Caco-2 (cell line): ENCODE data around the gene RAE1. TPM values are rescaled to one million over a fixed set of nuclear protein-coding genes. Genes with fewer than 3 reads are reported as not detected.

Experiments
- BruUV-seq: library from RNA; stranded (reverse); fragments of 400-500 nt; replicated peaks from 2 replicates; lab custom pipeline; 2021; lab: Mats Ljungman, UMichigan
- CTCF ChIA-PET: fragments of 300-600 bp; sonication (Branson Sonifier 250); formaldehyde crosslinking; loops from one replicate; lab custom pipeline; 2022; ENCODE audit warnings: antibody characterized with exemption; lab: Charles Lee
- POLR2A ChIA-PET: fragments of 300-600 bp; sonication (Branson Sonifier 250); formaldehyde crosslinking; loops from one replicate; lab custom pipeline; 2022; ENCODE audit warnings: antibody characterized with exemption; lab: Charles Lee
- DNase-seq, 2 experiments: peaks; one replicate each; pipeline versions ENCODE4 v3.0.0 to v3.0.0-alpha.2; 2020 to 2022
- H3K27me3 ChIP-seq: replicated peaks from 2 replicates; pipeline ENCODE4 v1.6.0; 2011; ENCODE audit warnings: low read length; ENCODE audit not compliant: control insufficient read depth, insufficient read depth
- H3K36me3 ChIP-seq: 2 replicates; pipeline ENCODE4 v1.5.1; 2011; ENCODE audit warnings: low read length; ENCODE audit not compliant: control insufficient read depth, insufficient read depth
- H3K4me1 ChIP-seq: fragments of 250-450 bp; sonication (Bioruptor Pico); 2 replicates; pipeline ENCODE4 v1.5.1; 2020; ENCODE audit warnings: mild to moderate bottlenecking
- H3K4me3 ChIP-seq: 2 replicates; pipeline ENCODE4 v1.5.1; 2011; ENCODE audit warnings: low read depth, mild to moderate bottlenecking, control low read depth, low read length
- H3K9me3 ChIP-seq: fragments of 250-450 bp; sonication (Bioruptor Pico); 2 replicates; pipeline ENCODE4 v1.5.1; 2020; ENCODE audit warnings: mild to moderate bottlenecking, moderate library complexity
- H3K27ac Mint-ChIP-seq: one replicate; pipeline ENCODE4 v1.8.0; 2022; ENCODE audit warnings: mixed read lengths; ENCODE audit not compliant: unreplicated experiment
- H3K27me3 Mint-ChIP-seq: one replicate; pipeline ENCODE4 v1.8.0; 2022; ENCODE audit warnings: mixed read lengths; ENCODE audit not compliant: insufficient read depth, unreplicated experiment
- H3K36me3 Mint-ChIP-seq: one replicate; pipeline ENCODE4 v1.8.0; 2022; ENCODE audit warnings: mild to moderate bottlenecking, mixed read lengths; ENCODE audit not compliant: insufficient read depth, unreplicated experiment
- H3K4me1 Mint-ChIP-seq: one replicate; pipeline ENCODE4 v1.8.0; 2022; ENCODE audit warnings: low read depth, mixed read lengths; ENCODE audit not compliant: unreplicated experiment
- H3K4me3 Mint-ChIP-seq: one replicate; pipeline ENCODE4 v1.8.0; 2022; ENCODE audit warnings: mild to moderate bottlenecking, moderate library complexity, mixed read lengths; ENCODE audit not compliant: unreplicated experiment
- H3K9me3 Mint-ChIP-seq: one replicate; pipeline ENCODE4 v1.8.0; 2022; ENCODE audit warnings: mixed read lengths; ENCODE audit not compliant: unreplicated experiment
- CTCF ChIP-seq, 2 experiments: fragments of 200-600 bp in 1 of 2; IDR thresholded peaks; 1 replicate in 1 of 2; 2 replicates in 1 of 2; pipeline versions ENCODE4 v1.5.1 to v1.8.0; 2011 to 2022; ENCODE audit warnings: antibody characterized with exemption in 1 of 2, control low read depth in 1 of 2, inconsistent platforms in 1 of 2, low read depth in 1 of 2, low read length in 1 of 2, mild to moderate bottlenecking in 1 of 2, moderate library complexity in 1 of 2; ENCODE audit not compliant: insufficient read depth in 1 of 2, severe bottlenecking in 1 of 2, unreplicated experiment in 1 of 2
- intact Hi-C: fragments of 100-400 bp; cut with micrococcal nuclease; formaldehyde crosslinking; loops from one replicate; pipeline ENCODE4 v1.10.0; 2022; ENCODE audit not compliant: unreplicated experiment
- total RNA-seq: library from RNA; stranded (reverse); gene quantifications from 2 replicates; pipeline ENCODE4 v1.2.3, GENCODE V29; 2022

RAE1 gene
- total RNA-seq, 1 experiment from 2014 or later: 133 TPM

GRCh38 chr20:57317316-57317788 is 33.7 kb upstream of the RAE1 start:
- no peaks in the 10 kb centered on the region for H3K9me3 Mint-ChIP-seq
- no peaks in the 10 kb centered on the region for H3K27me3 Mint-ChIP-seq
- CTCF ChIA-PET: interaction anchor here (0.7 to 1.1 kb wide), 3 partner anchors 8 to 15 kb away, joined by 3 read pairs; partner anchors contain the start of gene SPO11
- intact Hi-C loops: no loop called here
- DNase-seq: no peak
- Histone ChIP-seq H3K36me3 (no peaks in the 10 kb centered on the region), H3K9me3 (no peaks in the 10 kb centered on the region), H3K4me3 (no peak overlapping the region), H3K27me3 (no peaks in the 10 kb centered on the region), H3K4me1 (peaks cover 35% of the 10 kb centered on the region)
- H3K4me3 Mint-ChIP-seq: no peak overlapping the region
- POLR2A ChIA-PET: no interaction called here
- no peak for TF ChIP-seq CTCF (IDR thresholded peaks at IDR 0.05; ENCODE audit: insufficient read depth in 1 of 2, low read depth in 1 of 2, low read length in 1 of 2, severe bottlenecking in 1 of 2, unreplicated experiment in 1 of 2)
- H3K27ac Mint-ChIP-seq: peak overlapping the region; percentile 82
- BruUV-seq: no TSS peak
- no peaks in the 10 kb centered on the region for H3K36me3 Mint-ChIP-seq
- peaks cover 27% of the 10 kb centered on the region for H3K4me1 Mint-ChIP-seq

DNA sequence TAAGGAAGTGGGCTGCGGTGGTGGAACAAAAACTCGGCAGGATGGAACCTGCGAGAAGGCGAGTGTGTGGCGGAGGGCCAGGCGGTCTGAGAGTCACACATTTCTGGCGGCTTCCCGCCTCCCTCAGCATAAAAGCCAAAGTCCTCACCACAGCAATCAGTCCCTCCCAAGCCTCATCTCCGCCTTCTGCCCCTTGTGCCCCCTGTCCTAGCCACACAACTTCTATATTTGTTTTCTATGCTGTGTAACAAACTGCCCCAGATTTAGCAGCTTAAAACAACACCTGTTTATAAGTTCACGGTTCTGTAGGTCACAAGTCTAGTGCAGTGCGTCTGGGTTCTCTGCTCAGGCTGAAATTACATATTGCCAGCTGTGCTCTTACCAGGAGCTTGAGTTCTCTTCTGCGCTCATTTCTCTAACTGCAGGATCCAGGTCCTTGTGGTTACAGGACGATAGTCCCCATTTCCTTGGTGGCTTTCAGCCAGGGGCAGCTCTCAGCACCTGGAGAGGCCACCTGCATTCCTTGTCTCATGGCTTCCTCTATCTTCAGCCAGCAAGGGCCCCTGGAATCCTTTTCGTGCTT is 33.2 kb upstream of the RAE1 start:
- H3K9me3 ChIP-seq: no peaks in the 10 kb centered on the region
- TF ChIP-seq CTCF (IDR thresholded peaks at IDR 0.05; ENCODE audit: insufficient read depth in 1 of 2, low read depth in 1 of 2, low read length in 1 of 2, severe bottlenecking in 1 of 2, unreplicated experiment in 1 of 2): no peak
- BruUV-seq: no TSS peak
- no peaks in the 10 kb centered on the region for H3K36me3 Mint-ChIP-seq
- peak overlapping the region; percentile 15 for H3K4me3 Mint-ChIP-seq
- H3K36me3 ChIP-seq: no peaks in the 10 kb centered on the region
- intact Hi-C loops: loop anchor here (1.0 kb wide), 1 partner anchor 11 kb away; no protein-coding TSS in a partner anchor
- peaks cover 32% of the 10 kb centered on the region for H3K4me1 Mint-ChIP-seq
- ChIA-PET POLR2A (interaction anchor here (0.6 kb wide), 1 partner anchor 11 kb away, joined by 3 read pairs; no protein-coding TSS in a partner anchor), CTCF (interaction anchor here (0.7 to 1.4 kb wide), 4 partner anchors 9 to 14 kb away, joined by 3 read pairs; partner anchors contain the start of gene SPO11)
- DNase-seq: peak in 1 of 2 experiments; percentile 63
- no peaks in the 10 kb centered on the region for H3K27me3 ChIP-seq
- peaks cover 38% of the 10 kb centered on the region for H3K4me1 ChIP-seq
- no peak overlapping the region for H3K4me3 ChIP-seq
- H3K27ac Mint-ChIP-seq: peak overlapping the region; percentile 82
- no peaks in the 10 kb centered on the region for H3K9me3 Mint-ChIP-seq
- H3K27me3 Mint-ChIP-seq: no peaks in the 10 kb centered on the region

GRCh38 chr20:57319584-57319983 is 31.5 kb upstream of the RAE1 start:
- Histone ChIP-seq H3K27me3 (no peaks in the 10 kb centered on the region), H3K4me1 (peaks cover 43% of the 10 kb centered on the region), H3K9me3 (no peaks in the 10 kb centered on the region), H3K4me3 (no peak overlapping the region), H3K36me3 (no peaks in the 10 kb centered on the region)
- Mint-ChIP-seq H3K4me3 (no peak overlapping the region), H3K4me1 (peaks cover 41% of the 10 kb centered on the region), H3K9me3 (no peaks in the 10 kb centered on the region), H3K27ac (no peak overlapping the region), H3K36me3 (no peaks in the 10 kb centered on the region), H3K27me3 (no peaks in the 10 kb centered on the region)
- BruUV-seq: no TSS peak
- no peak for TF ChIP-seq CTCF (IDR thresholded peaks at IDR 0.05; ENCODE audit: insufficient read depth in 1 of 2, low read depth in 1 of 2, low read length in 1 of 2, severe bottlenecking in 1 of 2, unreplicated experiment in 1 of 2)
- intact Hi-C loops: no loop called here
- ChIA-PET CTCF (no interaction called here), POLR2A (no interaction called here)
- no peak for DNase-seq
